ENCODE measurements around the gene HS3ST2. TPM values are rescaled to one million over a fixed set of nuclear protein-coding genes. Genes with fewer than 3 reads are reported as not detected.

The HS3ST2 gene
- total RNA-seq, 1 donor from 2014 or later, result 0.38 TPM

GRCh38 chr16:22843122-22843521 lies 29.2 kb downstream of the HS3ST2 start:
- TF ChIP-seq, protein P1, sequence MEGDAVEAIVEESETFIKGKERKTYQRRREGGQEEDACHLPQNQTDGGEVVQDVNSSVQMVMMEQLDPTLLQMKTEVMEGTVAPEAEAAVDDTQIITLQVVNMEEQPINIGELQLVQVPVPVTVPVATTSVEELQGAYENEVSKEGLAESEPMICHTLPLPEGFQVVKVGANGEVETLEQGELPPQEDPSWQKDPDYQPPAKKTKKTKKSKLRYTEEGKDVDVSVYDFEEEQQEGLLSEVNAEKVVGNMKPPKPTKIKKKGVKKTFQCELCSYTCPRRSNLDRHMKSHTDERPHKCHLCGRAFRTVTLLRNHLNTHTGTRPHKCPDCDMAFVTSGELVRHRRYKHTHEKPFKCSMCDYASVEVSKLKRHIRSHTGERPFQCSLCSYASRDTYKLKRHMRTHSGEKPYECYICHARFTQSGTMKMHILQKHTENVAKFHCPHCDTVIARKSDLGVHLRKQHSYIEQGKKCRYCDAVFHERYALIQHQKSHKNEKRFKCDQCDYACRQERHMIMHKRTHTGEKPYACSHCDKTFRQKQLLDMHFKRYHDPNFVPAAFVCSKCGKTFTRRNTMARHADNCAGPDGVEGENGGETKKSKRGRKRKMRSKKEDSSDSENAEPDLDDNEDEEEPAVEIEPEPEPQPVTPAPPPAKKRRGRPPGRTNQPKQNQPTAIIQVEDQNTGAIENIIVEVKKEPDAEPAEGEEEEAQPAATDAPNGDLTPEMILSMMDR (IDR thresholded peaks at IDR 0.05; ENCODE audit: borderline replicate concordance), result no peak
- DNase-seq, result no peak
- Histone ChIP-seq H3K4me1 (no peaks in the 10 kb centered on the region), H3K36me3 (no peaks in the 10 kb centered on the region), H3K9me3 (replicated peaks) (no peaks in the 10 kb centered on the region), H3K4me3 (no peak overlapping the region), H3K27me3 (ENCODE audit: low read depth) (peaks cover 94% of the 10 kb centered on the region), H3K27ac (replicated peaks) (no peak overlapping the region)
- intact Hi-C loops (cut with micrococcal nuclease), result no loop called here

DNA sequence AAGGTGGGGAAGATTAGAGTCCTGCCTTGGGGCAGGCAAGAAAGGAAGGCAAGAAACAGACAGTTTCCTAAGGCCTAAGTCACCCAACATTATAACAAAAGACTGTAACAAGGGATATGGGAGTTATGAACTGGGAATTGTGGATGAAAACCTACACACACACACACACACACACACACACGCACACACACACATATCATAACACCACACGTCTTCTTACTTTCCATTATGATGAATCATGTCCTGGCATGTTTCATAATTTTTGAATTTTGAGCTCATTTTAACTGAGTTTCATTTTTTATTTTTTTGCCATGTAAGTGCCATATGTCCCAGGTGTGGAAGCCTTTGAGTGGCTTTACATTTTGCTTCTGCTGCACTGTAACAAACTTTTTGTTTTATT lies 29.9 kb downstream of the HS3ST2 start:
- intact Hi-C loops (cut with micrococcal nuclease), result no loop called here
- TF ChIP-seq, protein P1 (IDR thresholded peaks at IDR 0.05; ENCODE audit: borderline replicate concordance), result no peak

GRCh38 chr16:22844416-22844815 lies 30.5 kb downstream of the HS3ST2 start:
- Histone ChIP-seq H3K36me3 (no peaks in the 10 kb centered on the region), H3K4me1 (no peaks in the 10 kb centered on the region), H3K9me3 (replicated peaks) (no peaks in the 10 kb centered on the region), H3K27me3 (ENCODE audit: low read depth) (peaks cover 90% of the 10 kb centered on the region), H3K27ac (replicated peaks) (no peak overlapping the region), H3K4me3 (no peak overlapping the region)
- no peak for DNase-seq
- TF ChIP-seq, protein P1 (IDR thresholded peaks at IDR 0.05; ENCODE audit: borderline replicate concordance), result no peak
- intact Hi-C loops (cut with micrococcal nuclease), result no loop called here

More for the DNA sequence above, 29.9 kb downstream of the HS3ST2 start:
- no peaks in the 10 kb centered on the region for H3K36me3 ChIP-seq
- DNase-seq, result no peak
- H3K9me3 ChIP-seq (replicated peaks), result no peaks in the 10 kb centered on the region
- H3K27ac ChIP-seq (replicated peaks), result no peak overlapping the region
- no peak overlapping the region for H3K4me3 ChIP-seq
- H3K4me1 ChIP-seq, result no peaks in the 10 kb centered on the region
- peaks cover 90% of the 10 kb centered on the region for H3K27me3 ChIP-seq (ENCODE audit: low read depth)

DNA sequence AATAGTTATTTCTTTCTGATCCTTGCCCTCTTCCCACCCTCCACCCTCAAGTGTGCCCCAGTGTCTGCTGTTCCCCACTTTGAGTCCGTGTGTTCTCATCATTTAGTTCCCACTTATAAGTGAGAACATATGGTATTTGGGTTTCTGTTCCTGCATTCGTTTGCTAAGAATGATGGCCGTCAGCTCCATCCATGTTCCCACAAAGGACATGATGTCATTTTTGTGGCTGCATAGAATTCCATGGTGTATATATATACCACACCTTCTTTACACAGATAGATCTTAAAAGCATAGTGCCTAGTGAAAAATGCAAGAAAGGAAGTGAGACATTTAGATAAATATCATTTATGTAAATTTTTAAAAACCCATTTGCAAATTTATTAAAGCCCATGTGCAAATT lies 33.1 kb downstream of the HS3ST2 start:
- intact Hi-C loops (cut with micrococcal nuclease), result no loop called here
- H3K27me3 ChIP-seq (ENCODE audit: low read depth), result peaks cover 94% of the 10 kb centered on the region
- TF ChIP-seq, protein P1 (IDR thresholded peaks at IDR 0.05; ENCODE audit: borderline replicate concordance), result no peak
- H3K27ac ChIP-seq (replicated peaks), result no peak overlapping the region
- H3K36me3 ChIP-seq, result no peaks in the 10 kb centered on the region
- DNase-seq, result no peak
- no peak overlapping the region for H3K4me3 ChIP-seq
- no peaks in the 10 kb centered on the region for H3K4me1 ChIP-seq
- H3K9me3 ChIP-seq (replicated peaks), result no peaks in the 10 kb centered on the region

GRCh38 chr16:22847690-22848089 lies 33.7 kb downstream of the HS3ST2 start:
- H3K36me3 ChIP-seq, result no peaks in the 10 kb centered on the region
- H3K27ac ChIP-seq (replicated peaks), result no peak overlapping the region
- intact Hi-C loops (cut with micrococcal nuclease), result no loop called here
- TF ChIP-seq, protein P1 (IDR thresholded peaks at IDR 0.05; ENCODE audit: borderline replicate concordance), result no peak
- peaks cover 88% of the 10 kb centered on the region for H3K27me3 ChIP-seq (ENCODE audit: low read depth)
- no peaks in the 10 kb centered on the region for H3K9me3 ChIP-seq (replicated peaks)
- H3K4me3 ChIP-seq, result no peak overlapping the region
- no peak for DNase-seq
- H3K4me1 ChIP-seq, result no peaks in the 10 kb centered on the region

DNA sequence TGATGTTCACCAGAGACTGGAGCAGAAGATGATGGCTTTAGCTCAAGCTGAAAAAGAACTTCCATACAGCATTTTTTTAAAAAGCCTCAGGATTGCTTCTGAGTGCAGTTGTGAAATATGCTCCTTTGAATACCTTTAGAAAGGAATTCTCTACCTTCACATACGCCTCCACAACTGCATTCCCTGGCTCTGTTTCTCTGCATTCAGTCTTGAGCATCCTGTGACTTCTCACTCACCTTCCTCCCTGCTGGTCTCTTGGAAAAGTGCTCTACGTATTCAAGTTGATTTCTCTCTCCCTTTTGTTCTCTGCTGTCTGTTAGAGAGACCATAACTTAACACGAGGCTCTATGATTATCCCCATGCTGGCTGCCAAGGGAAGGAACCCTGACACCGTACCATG lies 34.5 kb downstream of the HS3ST2 start:
- intact Hi-C loops (cut with micrococcal nuclease), result no loop called here
- Histone ChIP-seq H3K9me3 (replicated peaks) (no peaks in the 10 kb centered on the region), H3K27ac (replicated peaks) (no peak overlapping the region), H3K4me3 (no peak overlapping the region), H3K27me3 (ENCODE audit: low read depth) (peaks cover 87% of the 10 kb centered on the region), H3K4me1 (no peaks in the 10 kb centered on the region), H3K36me3 (no peaks in the 10 kb centered on the region)
- no peak for DNase-seq
- TF ChIP-seq, protein P1 (IDR thresholded peaks at IDR 0.05; ENCODE audit: borderline replicate concordance), result no peak
